ENCODE results near the gene SPTBN1.

- TF ChIP-seq POLR2A (IDR thresholded peaks at IDR 0.05) (no peak), CTCF (IDR thresholded peaks at IDR 0.05) (no peak), EP300 (IDR thresholded peaks at IDR 0.05) (no peak), POLR2AphosphoS5 (IDR thresholded peaks at IDR 0.05) (no peak)
Observed at GRCh38 chr2:54632733-54633692, 176.9 kb downstream of the SPTBN1 start.

All from gastroesophageal sphincter (tissue), 3 donors.